ENCODE measurements around the gene MLLT11.

The MLLT11 gene

GRCh38 chr1:151113877-151114276 lies 53.7 kb downstream of the MLLT11 start:
- no peaks in the 10 kb centered on the region for H3K27me3 ChIP-seq (ENCODE audit: insufficient read depth, low read length, poor library complexity, severe bottlenecking)
- H3K9me3 ChIP-seq (ENCODE audit: insufficient read depth, low read depth, low read length), result no peaks in the 10 kb centered on the region
- H3K79me2 ChIP-seq (ENCODE audit: insufficient read depth, low read length), result no peaks in the 10 kb centered on the region
- no peaks in the 10 kb centered on the region for H3F3A ChIP-seq (ENCODE audit: low read depth)
- H3K4me3 ChIP-seq (ENCODE audit: low read length, poor library complexity, severe bottlenecking), result no peak overlapping the region
- H3K9me2 ChIP-seq (replicated peaks; ENCODE audit: low read depth, low read length), result no peaks in the 10 kb centered on the region
- H3K9ac ChIP-seq (ENCODE audit: low read depth, low read length, poor library complexity, severe bottlenecking), result no peak overlapping the region
- no peaks in the 10 kb centered on the region for H3K4me1 ChIP-seq (ENCODE audit: insufficient read depth, low read length, poor library complexity, severe bottlenecking)
- H3K36me3 ChIP-seq (ENCODE audit: insufficient read depth, low read length), result no peaks in the 10 kb centered on the region
- H3K4me2 ChIP-seq (ENCODE audit: low read depth, low read length, poor library complexity, severe bottlenecking), result no peak overlapping the region
- no peak for TF ChIP-seq EZH2phosphoT487 (IDR thresholded peaks at IDR 0.05; ENCODE audit: borderline replicate concordance)
- TF ChIP-seq CTCF (conservative IDR thresholded peaks at IDR 0.05; ENCODE audit: low read length), result no peak
- no peak overlapping the region for H2AFZ ChIP-seq (ENCODE audit: low read length)
- H4K20me1 ChIP-seq (ENCODE audit: insufficient read depth, low read length, poor library complexity, severe bottlenecking), result no peaks in the 10 kb centered on the region
